Mesendoderm (in vitro differentiated cells): Measurements from ENCODE around the gene GOLGA3.

Experiments
- DNase-seq: peaks from one replicate; pipeline ENCODE4 v3.0.0; 2013
- H2AK5ac ChIP-seq: 2 replicates; pipeline ENCODE4 v1.6.1; 2013; ENCODE audit warnings: low read length, inconsistent platforms
- H2BK120ac ChIP-seq: 2 replicates; pipeline ENCODE4 v1.6.1; 2013; ENCODE audit warnings: low read depth, mild to moderate bottlenecking, low read length, moderate library complexity, mixed read lengths
- H2BK15ac ChIP-seq: replicated peaks from 2 replicates; pipeline ENCODE4 v1.6.1; 2013; ENCODE audit warnings: low read depth, mild to moderate bottlenecking, moderate library complexity
- H2BK5ac ChIP-seq: 2 replicates; pipeline ENCODE4 v1.6.1; 2013; ENCODE audit warnings: low read length, inconsistent platforms
- H3K18ac ChIP-seq: 2 replicates; pipeline ENCODE4 v1.6.1; 2013; ENCODE audit warnings: mild to moderate bottlenecking, low read length, mixed read lengths
- H3K23ac ChIP-seq: one replicate; pipeline ENCODE4 v1.6.1; 2013; ENCODE audit warnings: low read length
- H3K27ac ChIP-seq: 2 replicates; pipeline ENCODE4 v1.5.1; 2013; ENCODE audit warnings: low read depth, mild to moderate bottlenecking, inconsistent platforms, low read length, moderate library complexity
- H3K27me3 ChIP-seq: 2 replicates; pipeline ENCODE4 v1.6.1; 2013; ENCODE audit warnings: low read length, control low read depth, mild to moderate bottlenecking, inconsistent platforms; ENCODE audit not compliant: insufficient read depth, poor library complexity
- H3K36me3 ChIP-seq: 2 replicates; pipeline ENCODE4 v1.6.1; 2013; ENCODE audit warnings: low read length, inconsistent platforms; ENCODE audit not compliant: control insufficient read depth, insufficient read depth
- H3K4ac ChIP-seq: one replicate; pipeline ENCODE4 v1.6.1; 2013; ENCODE audit warnings: low read depth, mild to moderate bottlenecking, low read length, moderate library complexity
- H3K4me1 ChIP-seq: 2 replicates; pipeline ENCODE4 v1.6.1; 2013; ENCODE audit warnings: low read depth, low read length, inconsistent platforms; ENCODE audit not compliant: control insufficient read depth
- H3K4me2 ChIP-seq: 2 replicates; pipeline ENCODE4 v1.6.1; 2013; ENCODE audit warnings: low read length
- H3K4me3 ChIP-seq: 2 replicates; pipeline ENCODE4 v1.5.1; 2013; ENCODE audit warnings: mild to moderate bottlenecking, low read length
- H3K56ac ChIP-seq: one replicate; pipeline ENCODE4 v1.6.1; 2013; ENCODE audit warnings: low read length
- H3K79me1 ChIP-seq: 2 replicates; pipeline ENCODE4 v1.6.1; 2013; ENCODE audit warnings: low read length, inconsistent platforms
- H3K79me2 ChIP-seq: 2 replicates; pipeline ENCODE4 v1.6.1; 2013; ENCODE audit warnings: mild to moderate bottlenecking, low read length; ENCODE audit not compliant: control insufficient read depth, insufficient read depth
- H3K9ac ChIP-seq: 2 replicates; pipeline ENCODE4 v1.6.1; 2013; ENCODE audit warnings: low read length, inconsistent platforms
- H4K5ac ChIP-seq: one replicate; pipeline ENCODE4 v1.6.1; 2013; ENCODE audit warnings: low read length
- H4K8ac ChIP-seq: one replicate; pipeline ENCODE4 v1.6.1; 2013; ENCODE audit warnings: low read depth, mild to moderate bottlenecking, control low read depth, low read length, moderate library complexity
- WGBS: extraction: QIAGEN DNeasy Blood & Tissue Kit; methylation state at CpG from one replicate; pipeline ENCODE4 v1.1.7; 2013; ENCODE audit warnings: low lambda C conversion rate, missing lambda C conversion rate; ENCODE audit not compliant: insufficient coverage; ENCODE audit errors: extremely low coverage; 5-methylcytosine and 5-hydroxymethylcytosine counted together

The GOLGA3 gene

DNA sequence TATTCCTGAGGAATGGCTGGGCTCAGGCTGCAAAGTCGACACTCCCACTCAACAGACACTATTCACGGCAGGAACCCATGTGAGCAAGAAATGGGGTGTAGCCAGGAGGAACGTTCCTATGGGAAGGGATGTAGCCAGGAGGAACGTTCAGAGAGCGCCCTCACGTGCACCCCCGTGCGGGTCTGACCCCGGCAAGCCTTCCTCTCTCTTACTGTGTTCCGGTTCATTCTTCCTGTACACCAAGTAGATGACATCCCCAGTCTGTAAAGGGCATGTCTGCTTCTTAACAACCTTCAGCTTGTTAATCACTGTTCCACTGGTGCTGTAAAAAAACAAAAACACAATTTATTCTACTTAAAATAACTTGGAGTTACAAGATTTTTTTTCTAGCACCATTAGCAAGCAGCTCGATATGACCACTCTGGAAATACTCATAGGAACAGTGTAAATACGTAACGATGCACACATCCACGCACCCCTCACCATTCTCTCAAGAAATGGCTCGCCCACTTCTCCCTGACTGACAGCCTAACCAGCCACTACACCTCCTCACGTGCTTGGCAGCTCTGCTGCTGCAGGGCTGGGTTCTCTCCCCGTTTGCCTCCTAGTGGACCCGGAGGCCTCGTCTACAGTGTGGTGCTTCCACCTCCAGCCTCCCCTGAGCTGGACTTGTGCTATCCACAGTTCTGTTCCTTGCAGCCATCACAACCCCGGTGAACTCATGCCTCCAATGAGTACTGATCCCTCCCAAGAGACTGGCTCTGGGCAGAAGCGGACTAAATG, 43.6 kb upstream of the GOLGA3 start:
- H3K56ac ChIP-seq = no peak overlapping the region
- H3K4me2 ChIP-seq = no peak overlapping the region
- no peak overlapping the region for H3K4ac ChIP-seq
- H3K4me1 ChIP-seq = no peaks in the 10 kb centered on the region
- H3K36me3 ChIP-seq = peaks cover 12% of the 10 kb centered on the region
- no peak overlapping the region for H3K18ac ChIP-seq
- no peak overlapping the region for H3K27ac ChIP-seq
- no peak for DNase-seq
- H3K79me1 ChIP-seq = no peaks in the 10 kb centered on the region
- no peaks in the 10 kb centered on the region for H3K79me2 ChIP-seq
- no peak overlapping the region for H2BK5ac ChIP-seq
- H3K23ac ChIP-seq = no peak overlapping the region
- no peak overlapping the region for H3K9ac ChIP-seq
- H4K5ac ChIP-seq = no peak overlapping the region
- H2BK120ac ChIP-seq = no peak overlapping the region
- H4K8ac ChIP-seq = no peak overlapping the region
- no peak overlapping the region for H3K4me3 ChIP-seq
- H2BK15ac ChIP-seq = no peak overlapping the region
- H2AK5ac ChIP-seq = no peak overlapping the region
- H3K27me3 ChIP-seq = no peaks in the 10 kb centered on the region
- WGBS = no CpG with 5 or more reads among the region's 21 CpGs

DNA sequence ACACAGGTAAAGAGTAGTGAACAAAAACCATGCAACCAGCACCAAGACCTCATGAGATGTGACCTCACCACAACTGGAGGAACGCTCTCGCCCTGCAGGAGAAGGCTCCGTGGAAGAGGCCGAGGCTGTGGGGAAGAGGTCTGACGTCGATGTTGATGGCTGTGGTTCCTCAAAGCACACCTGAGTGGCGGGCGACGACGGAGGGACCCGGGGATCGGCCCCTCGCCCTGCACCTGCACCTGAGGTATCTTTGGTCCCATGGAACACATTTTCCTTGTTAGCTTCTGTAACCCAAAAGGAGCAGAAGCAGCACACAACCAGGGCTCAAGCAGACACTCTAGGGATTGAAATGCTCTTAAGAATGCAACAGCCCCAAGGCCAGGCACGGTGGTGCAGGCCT, 40.9 kb upstream of the GOLGA3 start:
- no peak overlapping the region for H2BK5ac ChIP-seq
- H3K27me3 ChIP-seq = no peaks in the 10 kb centered on the region
- H4K8ac ChIP-seq = no peak overlapping the region
- H3K36me3 ChIP-seq = peaks cover 15% of the 10 kb centered on the region
- H2AK5ac ChIP-seq = no peak overlapping the region
- H3K79me1 ChIP-seq = peaks cover 5% of the 10 kb centered on the region
- H3K9ac ChIP-seq = no peak overlapping the region
- no peak overlapping the region for H4K5ac ChIP-seq
- no peak overlapping the region for H3K4me2 ChIP-seq
- no peak overlapping the region for H3K27ac ChIP-seq
- H2BK120ac ChIP-seq = no peak overlapping the region
- H3K4ac ChIP-seq = no peak overlapping the region
- H3K4me1 ChIP-seq = peaks cover 2% of the 10 kb centered on the region
- H3K4me3 ChIP-seq = no peak overlapping the region
- no CpG with 5 or more reads among the region's 14 CpGs for WGBS
- no peak for DNase-seq
- peaks cover 4% of the 10 kb centered on the region for H3K79me2 ChIP-seq
- H3K18ac ChIP-seq = no peak overlapping the region
- no peak overlapping the region for H3K56ac ChIP-seq
- H2BK15ac ChIP-seq = no peak overlapping the region
- H3K23ac ChIP-seq = no peak overlapping the region

DNA sequence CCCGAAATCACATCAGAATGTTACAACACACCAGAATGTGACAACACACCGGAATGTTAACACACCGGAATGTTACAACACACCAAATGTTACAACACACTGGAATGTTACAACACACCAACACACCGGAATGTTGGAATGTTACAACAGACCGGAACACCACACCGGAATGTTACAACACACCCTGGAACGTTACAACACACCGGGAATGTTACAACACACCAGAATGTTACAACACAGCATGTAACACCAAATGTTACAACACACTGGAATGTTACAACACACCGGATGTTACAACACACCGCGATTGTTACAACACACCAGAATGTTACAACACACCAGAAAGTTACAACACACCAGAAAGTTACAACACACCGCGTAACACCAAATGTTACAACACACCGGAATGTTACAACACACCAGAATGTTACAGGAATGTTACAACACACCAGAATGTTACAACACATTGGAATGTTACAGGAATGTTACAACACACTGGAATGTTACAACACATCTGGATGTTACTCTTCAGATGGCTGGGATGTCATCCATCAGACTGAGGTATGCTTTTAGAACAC, 37.7 kb upstream of the GOLGA3 start:
- no CpG with 5 or more reads among the region's 14 CpGs for WGBS
- H3K27ac ChIP-seq = no peak overlapping the region
- no peak overlapping the region for H3K56ac ChIP-seq
- no peak overlapping the region for H3K18ac ChIP-seq
- H3K9ac ChIP-seq = no peak overlapping the region
- H3K36me3 ChIP-seq = peaks cover 13% of the 10 kb centered on the region
- H3K79me2 ChIP-seq = peaks cover 4% of the 10 kb centered on the region
- H3K4me1 ChIP-seq = peaks cover 2% of the 10 kb centered on the region
- H3K4me2 ChIP-seq = no peak overlapping the region
- H2BK120ac ChIP-seq = no peak overlapping the region
- no peak overlapping the region for H4K5ac ChIP-seq
- H3K4ac ChIP-seq = no peak overlapping the region
- H3K4me3 ChIP-seq = no peak overlapping the region
- H2AK5ac ChIP-seq = no peak overlapping the region
- peak; percentile 85 for DNase-seq
- no peaks in the 10 kb centered on the region for H3K27me3 ChIP-seq
- H3K23ac ChIP-seq = no peak overlapping the region
- peaks cover 5% of the 10 kb centered on the region for H3K79me1 ChIP-seq
- H4K8ac ChIP-seq = no peak overlapping the region
- H2BK5ac ChIP-seq = no peak overlapping the region
- no peak overlapping the region for H2BK15ac ChIP-seq

DNA sequence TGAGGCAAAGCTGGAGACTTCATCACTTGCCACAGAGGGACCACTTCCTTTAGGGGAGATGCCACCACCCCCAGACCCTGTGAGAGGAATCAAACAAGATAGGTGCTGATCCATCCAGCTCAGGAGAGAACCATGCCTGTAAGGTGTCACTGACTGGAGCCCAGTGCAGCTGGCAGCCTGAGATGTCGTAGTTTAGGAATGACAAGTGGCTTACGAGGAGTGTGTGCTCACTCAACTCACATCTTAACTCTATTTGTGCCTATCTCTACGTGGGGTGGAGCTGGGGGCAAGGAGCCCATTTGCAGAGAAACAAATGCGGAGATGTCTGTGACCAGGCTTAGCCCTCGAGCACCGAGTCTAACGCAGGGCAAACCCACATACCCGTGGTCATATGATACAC, 32.9 kb upstream of the GOLGA3 start:
- Histone ChIP-seq H3K56ac (no peak overlapping the region), H4K8ac (no peak overlapping the region), H3K79me2 (peaks cover 4% of the 10 kb centered on the region), H3K79me1 (peaks cover 5% of the 10 kb centered on the region), H2BK15ac (no peak overlapping the region), H3K4me1 (peaks cover 2% of the 10 kb centered on the region), H2AK5ac (no peak overlapping the region), H3K9ac (no peak overlapping the region), H4K5ac (no peak overlapping the region), H3K4me2 (no peak overlapping the region), H3K27ac (no peak overlapping the region), H2BK5ac (no peak overlapping the region), H3K18ac (no peak overlapping the region), H2BK120ac (no peak overlapping the region), H3K4me3 (no peak overlapping the region), H3K23ac (no peak overlapping the region), H3K4ac (no peak overlapping the region), H3K27me3 (no peaks in the 10 kb centered on the region), H3K36me3 (peaks cover 19% of the 10 kb centered on the region)
- DNase-seq = no peak
- WGBS = no CpG with 5 or more reads among the region's 8 CpGs

DNA sequence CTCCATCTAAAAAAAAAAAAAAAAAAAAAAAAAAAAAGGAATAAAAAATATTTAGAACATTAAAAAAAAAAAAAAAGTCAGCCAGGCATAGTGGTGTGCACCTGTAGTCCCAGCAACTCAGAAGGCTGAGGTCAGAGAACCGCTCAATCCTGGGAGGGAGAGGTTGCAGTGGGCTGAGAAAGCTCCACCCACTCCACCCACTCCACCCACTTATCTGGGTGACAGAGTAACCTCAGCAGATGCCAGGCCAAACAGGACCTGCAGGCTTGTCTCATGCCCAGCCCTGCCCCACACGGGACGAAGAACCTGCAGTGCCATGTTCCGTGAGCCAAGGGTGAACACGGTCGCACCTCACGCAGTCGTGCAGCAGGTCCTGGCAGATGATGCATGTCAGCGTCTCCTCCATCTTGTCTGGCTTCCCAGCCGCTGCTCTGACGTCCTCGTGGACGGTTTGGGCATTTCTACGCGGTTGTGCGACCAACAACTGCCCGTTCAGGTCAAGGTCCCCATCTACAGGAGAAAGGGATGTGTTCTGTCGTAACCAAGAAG, 30.1 kb upstream of the GOLGA3 start:
- Histone ChIP-seq H3K4ac (no peak overlapping the region), H3K18ac (no peak overlapping the region), H2BK5ac (no peak overlapping the region), H3K9ac (no peak overlapping the region), H4K8ac (no peak overlapping the region), H3K27me3 (no peaks in the 10 kb centered on the region), H3K36me3 (peaks cover 22% of the 10 kb centered on the region), H2AK5ac (no peak overlapping the region), H3K79me2 (no peaks in the 10 kb centered on the region), H3K79me1 (no peaks in the 10 kb centered on the region), H2BK15ac (no peak overlapping the region), H2BK120ac (no peak overlapping the region), H4K5ac (no peak overlapping the region), H3K4me2 (no peak overlapping the region), H3K4me3 (no peak overlapping the region), H3K27ac (no peak overlapping the region), H3K56ac (no peak overlapping the region), H3K23ac (no peak overlapping the region), H3K4me1 (no peaks in the 10 kb centered on the region)
- WGBS = no CpG with 5 or more reads among the region's 18 CpGs
- DNase-seq = no peak
